ENCODE results near the gene ANKRD16.
"Not testable (repeated sequence)": the region's sequence is repeated elsewhere in the genome, so short reads cannot be mapped to it uniquely, and the experiment has no call there.

ANKRD16 gene

GRCh38 chr10:5876181-5876768, 13.4 kb downstream of the ANKRD16 start:
- peak; percentile 92 to 93 for DNase-seq (ENCODE audit: low read depth in 2 of 2)

DNA sequence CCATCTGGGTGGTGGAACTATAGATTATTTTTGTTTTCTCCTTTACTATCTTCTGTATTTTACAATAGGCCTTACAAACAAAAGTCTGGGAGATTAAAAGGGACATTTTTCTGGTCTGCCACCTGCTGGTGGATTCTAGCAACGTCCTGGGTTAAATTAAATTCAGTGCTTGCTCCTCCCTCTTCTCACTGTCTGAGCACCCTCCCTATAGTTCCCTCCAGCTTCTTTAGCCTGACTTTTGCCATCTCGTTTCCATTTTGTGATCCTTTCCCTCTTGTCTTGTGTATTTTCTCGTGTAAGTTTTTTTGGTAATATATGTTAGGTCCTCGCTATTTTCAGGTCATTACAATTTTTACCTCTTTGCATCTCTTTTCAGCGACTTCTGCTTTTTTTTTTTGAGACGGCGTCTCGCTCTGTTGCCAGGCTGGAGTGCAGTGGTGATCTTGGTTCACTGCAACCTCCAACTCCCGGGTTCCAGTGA, 16.1 kb downstream of the ANKRD16 start:
- DNase-seq (ENCODE audit: low read depth in 2 of 2) = peak; percentile 53 to 59

GRCh38 chr10:5871596-5871995, 18.1 kb downstream of the ANKRD16 start:
- no peak for DNase-seq (ENCODE audit: low read depth in 2 of 2)

GRCh38 chr10:5869156-5869555, 20.5 kb downstream of the ANKRD16 start:
- no peak for DNase-seq (ENCODE audit: low read depth in 2 of 2)

- DNase-seq (ENCODE audit: low read depth in 2 of 2) = not testable (repeated sequence)
These were observed 21.3 kb downstream of the ANKRD16 start for GRCh38 chr10:5868383-5868782.

- DNase-seq (ENCODE audit: low read depth in 2 of 2) = not testable (repeated sequence)
These were observed 22.5 kb downstream of the ANKRD16 start for GRCh38 chr10:5867091-5867615.

- DNase-seq (ENCODE audit: low read depth in 2 of 2) = not testable (repeated sequence)
These were observed 23.1 kb downstream of the ANKRD16 start for GRCh38 chr10:5866451-5867081.

DNA sequence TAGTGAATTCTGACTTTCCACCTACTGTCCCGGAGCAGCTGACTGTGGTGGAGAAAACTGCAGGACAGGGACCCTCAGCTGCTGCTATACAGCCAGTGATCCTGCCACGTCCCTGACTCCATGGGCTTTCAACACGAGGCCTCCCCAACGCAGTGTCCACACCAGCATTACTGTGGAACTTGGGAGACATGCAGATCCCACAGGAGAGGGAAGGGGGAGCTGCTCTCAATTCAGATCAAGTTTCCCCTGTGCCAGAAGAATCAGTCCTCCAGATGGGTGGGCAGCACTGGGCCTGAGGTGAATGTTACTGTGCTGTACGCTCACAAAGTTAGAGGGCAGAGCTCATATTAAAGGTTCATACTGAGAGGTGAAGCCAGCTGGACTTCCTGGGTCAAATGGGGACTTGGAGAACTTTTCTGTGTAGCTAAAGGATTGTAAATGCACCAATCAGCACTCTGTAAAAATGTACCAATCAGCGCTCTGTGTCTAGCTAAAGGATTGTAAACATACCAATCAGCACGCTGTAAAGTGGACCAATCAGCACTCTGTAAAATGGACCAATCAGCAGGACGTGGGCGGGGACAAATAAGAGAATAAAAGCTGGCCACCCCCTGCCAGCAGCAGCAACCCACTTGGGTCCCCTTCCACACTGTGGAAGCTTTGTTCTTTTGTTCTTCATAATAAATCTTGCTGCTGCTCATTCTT, 26.6 kb downstream of the ANKRD16 start:
- not testable (repeated sequence) for DNase-seq (ENCODE audit: low read depth in 2 of 2)

DNA sequence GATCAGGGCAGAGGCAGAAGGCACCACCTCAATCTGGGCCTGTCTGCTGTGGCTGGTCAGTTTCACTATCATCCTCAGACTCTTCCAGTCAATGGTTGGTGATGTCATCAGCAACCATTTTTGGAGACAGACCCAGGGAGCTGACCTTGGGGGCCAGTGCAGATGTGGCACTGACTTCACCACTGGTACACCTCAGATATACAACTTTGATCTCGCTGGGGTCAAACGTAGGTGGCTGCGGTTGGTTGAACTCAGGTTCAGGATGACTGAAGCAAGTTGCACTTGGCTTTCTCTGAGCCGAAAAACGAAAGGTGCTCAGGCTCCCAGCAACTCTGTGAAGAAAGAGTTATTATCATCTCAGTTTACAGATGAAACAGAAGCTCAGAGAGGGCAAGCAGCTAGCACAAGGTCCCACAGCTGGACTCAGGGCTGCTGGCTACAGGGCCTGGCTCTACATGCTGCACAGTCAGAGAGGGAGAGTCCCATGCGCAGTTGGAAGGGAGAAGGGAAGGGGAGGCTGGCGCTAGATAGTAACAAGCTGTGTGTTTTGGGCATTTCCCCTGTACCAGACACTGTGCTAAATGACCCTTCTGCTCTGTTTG, 27.2 kb downstream of the ANKRD16 start:
- DNase-seq (ENCODE audit: low read depth in 2 of 2) = no peak

DNA sequence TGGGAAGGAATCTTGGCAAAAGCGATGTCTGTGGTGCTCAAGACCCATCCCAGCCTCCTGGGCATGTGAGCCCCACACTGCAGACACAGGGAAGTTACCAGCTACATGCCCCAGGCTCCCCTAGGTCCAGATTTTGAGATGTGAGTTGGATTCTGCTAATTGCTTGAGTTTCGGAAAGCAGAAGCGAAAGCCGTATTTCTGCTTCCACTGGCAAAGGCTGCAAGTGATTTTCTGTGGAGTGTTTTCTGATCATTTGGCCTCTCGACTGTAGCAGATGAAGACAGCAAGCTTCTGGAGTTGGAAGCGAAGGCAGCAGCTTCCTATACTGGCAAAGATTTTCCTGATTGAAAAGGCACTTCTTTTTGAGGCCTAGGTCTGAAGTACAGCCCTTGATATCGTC, 29.6 kb downstream of the ANKRD16 start:
- no peak for DNase-seq (ENCODE audit: low read depth in 2 of 2)

DNA sequence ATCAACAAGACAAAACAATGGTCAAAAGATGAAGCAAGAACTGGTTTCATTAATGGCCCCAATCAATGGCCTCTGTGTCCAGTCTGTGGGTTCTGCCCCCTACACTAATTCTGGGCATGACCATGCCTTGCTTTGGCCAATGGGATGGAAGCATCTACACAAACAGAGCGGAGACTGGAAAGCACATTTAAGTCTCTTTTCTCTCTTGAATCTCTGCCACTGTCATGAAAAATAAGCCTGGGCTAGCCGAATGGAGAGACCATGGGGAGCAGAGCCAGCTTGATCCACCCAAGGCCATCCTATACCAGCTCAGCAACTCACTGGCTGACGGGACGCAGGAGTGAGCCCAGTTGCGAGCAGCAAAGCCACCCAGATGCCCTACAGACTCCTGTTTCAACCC, 30.9 kb downstream of the ANKRD16 start:
- DNase-seq (ENCODE audit: low read depth in 2 of 2) = no peak

GRCh38 chr10:5856701-5857004, 33.0 kb downstream of the ANKRD16 start:
- DNase-seq (ENCODE audit: low read depth in 2 of 2) = no peak

DNA sequence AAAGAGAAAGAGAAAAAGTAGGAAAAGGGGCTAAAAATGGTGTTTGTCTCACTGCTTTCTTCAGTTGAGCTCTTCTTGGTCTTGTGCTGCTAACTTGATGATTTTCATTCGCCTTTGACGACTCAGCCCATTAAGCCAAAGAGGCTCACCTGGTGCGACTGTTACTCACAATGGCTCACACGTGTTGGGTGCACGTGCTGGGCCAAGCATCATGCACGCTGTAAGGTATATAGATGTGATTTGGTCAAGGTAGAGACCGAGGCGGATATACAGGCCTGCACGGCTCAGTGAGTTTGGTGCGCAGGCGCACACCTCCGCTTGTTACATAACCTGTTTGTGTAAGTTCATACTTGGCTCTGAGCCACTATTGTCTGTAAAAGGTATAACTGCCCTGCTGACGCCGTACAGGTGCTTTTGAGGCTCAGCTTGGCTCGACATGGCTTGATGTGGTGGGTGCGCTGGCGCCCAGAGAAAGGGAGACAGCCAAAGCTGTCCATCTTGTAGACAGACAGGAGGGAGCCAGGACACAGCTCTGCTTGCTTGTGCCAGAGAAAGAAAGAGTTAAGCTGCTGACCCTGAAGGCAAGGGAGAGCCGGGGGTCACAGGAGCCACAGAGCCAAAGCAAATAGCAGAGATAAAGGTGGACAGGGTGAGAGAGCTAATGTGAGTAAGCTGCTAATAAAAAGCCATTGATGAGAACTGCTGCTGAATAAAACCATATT, 33.6 kb downstream of the ANKRD16 start:
- DNase-seq (ENCODE audit: low read depth in 2 of 2) = no peak

- no peak for DNase-seq (ENCODE audit: low read depth in 2 of 2)
These were observed 35.6 kb downstream of the ANKRD16 start for GRCh38 chr10:5854131-5854475.

DNA sequence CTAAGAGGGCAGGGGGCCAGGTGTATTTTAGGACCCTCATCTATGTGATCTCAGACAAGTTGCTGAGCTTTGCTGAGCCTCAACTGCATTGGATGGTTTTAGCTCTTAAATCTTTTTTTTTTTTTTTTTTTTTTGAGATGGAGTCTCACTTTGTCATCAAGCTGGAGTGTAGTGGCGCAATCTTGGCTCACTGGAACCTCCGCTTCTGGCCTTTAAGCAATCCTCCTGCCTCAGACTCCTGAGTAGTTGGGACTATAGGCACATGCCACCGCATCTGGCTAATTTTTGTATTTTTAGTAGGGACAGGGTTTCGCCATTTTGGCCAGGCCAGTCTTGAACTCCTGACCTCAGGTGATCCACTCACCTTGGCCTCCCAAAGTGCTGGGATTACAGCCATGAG, 43.0 kb downstream of the ANKRD16 start:
- DNase-seq (ENCODE audit: low read depth in 2 of 2) = not testable (repeated sequence)

- no peak for DNase-seq (ENCODE audit: low read depth in 2 of 2)
These were observed 45.2 kb downstream of the ANKRD16 start for GRCh38 chr10:5844345-5845055.

- DNase-seq (ENCODE audit: low read depth in 2 of 2) = no peak
These were observed 45.9 kb downstream of the ANKRD16 start for GRCh38 chr10:5843686-5844344.

DNA sequence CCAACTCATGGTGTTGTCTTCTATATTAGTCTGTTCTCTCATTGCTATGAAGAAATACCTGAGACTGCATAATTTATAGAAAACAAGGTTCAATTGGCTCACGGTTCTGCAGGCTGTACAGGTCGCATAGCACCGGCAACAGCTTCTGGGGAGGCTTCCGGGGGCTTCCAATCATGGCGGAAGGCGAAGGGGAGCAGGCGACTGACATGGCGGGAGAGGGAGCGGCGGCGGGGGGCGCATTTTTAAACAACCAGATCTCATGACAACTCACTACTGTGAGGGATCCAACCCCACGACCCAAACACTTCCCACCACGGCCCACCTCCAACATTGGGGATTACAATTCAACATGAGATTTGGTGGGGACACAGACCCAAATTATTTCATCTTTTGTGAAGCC, 47.7 kb downstream of the ANKRD16 start:
- no peak for DNase-seq (ENCODE audit: low read depth in 2 of 2)

GRCh38 chr10:5840314-5841307, 49.1 kb downstream of the ANKRD16 start:
- no peak for DNase-seq (ENCODE audit: low read depth in 2 of 2)

DNA sequence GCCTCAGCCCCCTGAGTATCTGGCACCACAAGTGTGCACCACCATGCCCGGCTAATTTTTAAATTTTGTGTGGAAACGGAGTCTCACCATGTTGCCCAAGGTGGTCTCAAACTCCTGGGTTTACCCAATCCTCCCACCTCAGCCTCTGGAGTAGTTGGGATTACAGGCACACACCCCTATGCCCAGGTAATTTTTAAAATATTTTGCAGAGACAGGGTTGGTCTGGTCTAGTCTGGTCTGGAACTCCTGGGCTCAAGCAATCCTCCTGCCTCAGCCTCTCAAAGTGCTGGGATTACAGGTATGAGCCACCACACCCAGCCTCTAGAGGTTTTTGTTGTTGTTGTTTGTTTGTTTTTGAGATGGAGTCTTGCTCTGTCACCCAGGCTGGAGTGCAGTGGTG, 53.5 kb downstream of the ANKRD16 start:
- DNase-seq (ENCODE audit: low read depth in 2 of 2) = not testable (repeated sequence)

All from fibroblast of skin of left quadriceps (primary cell).